HepG2 (cell line): Measurements from ENCODE around the gene CLEC19A. TPM values are rescaled to one million over a fixed set of nuclear protein-coding genes. Genes with fewer than 3 reads are reported as not detected.

Experiments used
- ARID2 ChIP-seq: sonication (generic); formaldehyde crosslinking; IDR thresholded peaks from 2 replicates; pipeline ENCODE4 v1.8.1; 2022; ENCODE audit warnings: mild to moderate bottlenecking, missing genetic modification reagents, borderline replicate concordance
- DMAP1 ChIP-seq: IDR thresholded peaks from 2 replicates; pipeline ENCODE4 v1.6.1; 2016
- GABPA ChIP-seq, 2 experiments: IDR thresholded peaks; 2 replicates each; pipeline ENCODE4 v1.6.1; 2011 to 2016; ENCODE audit warnings: low read depth in 2 of 2, low read length in 1 of 2, missing biosample characterization in 1 of 2, missing genetic modification characterization in 1 of 2
- HNRNPLL ChIP-seq: fragments of 200-400 bp; formaldehyde crosslinking; IDR thresholded peaks from 2 replicates; pipeline ENCODE4 v1.6.1; 2017; ENCODE audit warnings: mild to moderate bottlenecking, low read depth, low read length; ENCODE audit not compliant: poor library complexity, severe bottlenecking
- HOXA9 ChIP-seq: sonication (generic); formaldehyde crosslinking; IDR thresholded peaks from 2 replicates; pipeline ENCODE4 v1.8.1; 2022; ENCODE audit warnings: missing genetic modification reagents, mild to moderate bottlenecking, moderate library complexity, borderline replicate concordance
- IKZF1 ChIP-seq: fragments of 450-650 bp; IDR thresholded peaks from 2 replicates; pipeline ENCODE4 v1.7.1; 2016
- MED8 ChIP-seq: sonication (generic); formaldehyde crosslinking; IDR thresholded peaks from 2 replicates; pipeline ENCODE4 v1.8.1; 2023; ENCODE audit warnings: mild to moderate bottlenecking, missing genetic modification reagents; ENCODE audit not compliant: insufficient replicate concordance
- MZF1 ChIP-seq: sonication (generic); formaldehyde crosslinking; IDR thresholded peaks from 2 replicates; pipeline ENCODE4 v1.8.1; 2023; ENCODE audit warnings: mild to moderate bottlenecking, missing genetic modification reagents, borderline replicate concordance
- NR2F6 ChIP-seq, 2 experiments: IDR thresholded peaks; 2 replicates each; pipeline ENCODE4 v1.6.1; 2016; ENCODE audit warnings: antibody characterized with exemption in 1 of 2, mild to moderate bottlenecking in 1 of 2
- PCBP2 ChIP-seq: fragments of 200-400 bp; formaldehyde crosslinking; optimal IDR thresholded peaks from 2 replicates; pipeline ENCODE3; 2018; ENCODE audit warnings: low read length, low read depth; ENCODE audit not compliant: poor library complexity, severe bottlenecking
- RFX1 ChIP-seq: fragments of 450-650 bp; IDR thresholded peaks from 2 replicates; pipeline ENCODE4 v1.6.1; 2017
- RORA ChIP-seq: sonication (generic); formaldehyde crosslinking; IDR thresholded peaks from 2 replicates; pipeline ENCODE4 v1.5.0; 2020; ENCODE audit warnings: mild to moderate bottlenecking, missing genetic modification reagents, moderate library complexity
- SUZ12 ChIP-seq: fragments of 150-350 bp; IDR thresholded peaks from 2 replicates; pipeline ENCODE4 v1.6.1; 2014; ENCODE audit warnings: low read depth, low read length
- TCF12 ChIP-seq, 2 experiments: fragments of 450-650 bp in 1 of 2; sonication (generic) in 1 of 2; formaldehyde crosslinking in 1 of 2; IDR thresholded peaks; 2 replicates each; pipeline versions ENCODE4 v1.6.1 to v1.8.0; 2017 to 2022; ENCODE audit warnings: antibody characterized with exemption in 1 of 2, mild to moderate bottlenecking in 1 of 2, missing genetic modification reagents in 1 of 2, moderate library complexity in 1 of 2
- ZNF20 ChIP-seq: sonication (generic); formaldehyde crosslinking; IDR thresholded peaks from 2 replicates; pipeline ENCODE4 v1.4.0; 2020; ENCODE audit warnings: mild to moderate bottlenecking, moderate library complexity, missing genetic modification reagents
- ZNF225 ChIP-seq: sonication (generic); formaldehyde crosslinking; IDR thresholded peaks from 2 replicates; pipeline ENCODE4 v1.4.0; 2020; ENCODE audit warnings: mild to moderate bottlenecking, missing genetic modification reagents
- ZNF326 ChIP-seq: sonication (generic); formaldehyde crosslinking; IDR thresholded peaks from 2 replicates; pipeline ENCODE4 v1.4.0; 2020; ENCODE audit warnings: missing genetic modification reagents, borderline replicate concordance
- ZNF644 ChIP-seq: IDR thresholded peaks from 2 replicates; pipeline ENCODE4 v1.6.1; 2016; ENCODE audit warnings: low read depth
- ZNF792 ChIP-seq: IDR thresholded peaks from 2 replicates; pipeline ENCODE4 v1.6.1; 2016
- ZSCAN31 ChIP-seq: sonication (generic); formaldehyde crosslinking; IDR thresholded peaks from 2 replicates; pipeline ENCODE4 v1.5.0; 2020; ENCODE audit warnings: low read depth, mild to moderate bottlenecking, missing genetic modification reagents
- polyA plus RNA-seq, 8 experiments: library from polyadenylated mRNA; depleted of rRNA in 3 of 8; stranded (reverse) in 7 of 8; unstranded in 1 of 8; fragments of >200 nt; fragmentation: Illumina TruSeq in 4 of 8; extraction: Trizol in 4 of 8; gene quantifications; 2 replicates each; pipeline versions ENCODE4 v1.2.1 to v1.2.3, GENCODE V29; 2011 to 2016; ENCODE audit warnings: low read depth in 4 of 8, missing spikeins in 1 of 8, mixed read lengths in 1 of 8; ENCODE audit not compliant: insufficient read depth in 1 of 8
- total RNA-seq, 5 experiments: library from RNA; depleted of rRNA; stranded (reverse); fragments of >200 nt; fragmentation: Illumina TruSeq; extraction: Trizol; gene quantifications; 2 replicates each; pipeline ENCODE4 v1.2.3, GENCODE V29; 2016; ENCODE audit warnings: low read depth in 1 of 5
- TF ChIP-seq, protein P1 (sequence below): sonication (generic); formaldehyde crosslinking; conservative IDR thresholded peaks from 2 replicates; pipeline ENCODE4 v1.4.0; 2020; ENCODE audit warnings: mild to moderate bottlenecking, missing genetic modification reagents, moderate library complexity
- TF ChIP-seq, protein P2 (sequence below): sonication (generic); formaldehyde crosslinking; conservative IDR thresholded peaks from 2 replicates; pipeline ENCODE4 v1.4.0; 2020; ENCODE audit warnings: missing genetic modification reagents
- TF ChIP-seq, protein P3 (sequence below): IDR thresholded peaks from 2 replicates; pipeline ENCODE4 v1.6.1; 2016; ENCODE audit warnings: low read depth, borderline replicate concordance
- TF ChIP-seq, protein P4 (sequence below): IDR thresholded peaks from 2 replicates; pipeline ENCODE4 v1.6.1; 2018; ENCODE audit warnings: missing genetic modification reagents, mild to moderate bottlenecking, missing compliant biosample characterization

Gene CLEC19A
- total and polyA plus RNA-seq, 2 of the 13 experiments (the other 11 are each of a cell fraction or from before 2014, with no cell fraction given): not detected

DNA sequence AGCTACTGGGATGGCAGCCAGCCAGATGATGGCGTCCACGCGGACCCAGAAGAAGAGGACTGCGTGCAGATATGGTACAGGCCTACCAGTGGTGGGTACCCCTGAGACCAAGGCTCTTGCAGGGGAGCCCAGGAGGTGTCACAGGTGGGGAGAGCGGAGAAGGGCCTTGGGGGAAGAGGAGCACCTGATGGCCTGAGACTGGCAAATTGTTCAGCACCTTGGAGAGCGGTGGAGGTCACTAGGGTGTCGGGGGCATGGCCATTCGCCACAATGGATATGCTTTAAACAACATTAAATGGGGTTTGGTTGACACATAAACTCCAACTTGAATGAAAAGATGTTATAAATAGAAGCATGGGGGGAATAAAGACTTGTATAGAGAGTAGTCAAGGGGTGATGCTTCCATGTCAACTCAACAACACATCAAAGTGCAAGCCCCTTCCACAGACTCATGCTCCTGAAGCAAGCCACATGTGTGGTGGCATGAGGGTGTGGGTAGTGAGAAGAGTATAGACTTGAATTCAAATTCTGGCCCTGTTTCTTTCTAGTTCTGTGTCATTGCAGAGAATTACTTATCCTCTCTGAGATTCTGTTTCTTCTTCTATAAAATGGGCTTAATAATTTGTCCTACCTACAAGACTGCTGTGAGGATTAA, 22.2 kb downstream of the CLEC19A start (continued):
- TF ChIP-seq, protein P1, sequence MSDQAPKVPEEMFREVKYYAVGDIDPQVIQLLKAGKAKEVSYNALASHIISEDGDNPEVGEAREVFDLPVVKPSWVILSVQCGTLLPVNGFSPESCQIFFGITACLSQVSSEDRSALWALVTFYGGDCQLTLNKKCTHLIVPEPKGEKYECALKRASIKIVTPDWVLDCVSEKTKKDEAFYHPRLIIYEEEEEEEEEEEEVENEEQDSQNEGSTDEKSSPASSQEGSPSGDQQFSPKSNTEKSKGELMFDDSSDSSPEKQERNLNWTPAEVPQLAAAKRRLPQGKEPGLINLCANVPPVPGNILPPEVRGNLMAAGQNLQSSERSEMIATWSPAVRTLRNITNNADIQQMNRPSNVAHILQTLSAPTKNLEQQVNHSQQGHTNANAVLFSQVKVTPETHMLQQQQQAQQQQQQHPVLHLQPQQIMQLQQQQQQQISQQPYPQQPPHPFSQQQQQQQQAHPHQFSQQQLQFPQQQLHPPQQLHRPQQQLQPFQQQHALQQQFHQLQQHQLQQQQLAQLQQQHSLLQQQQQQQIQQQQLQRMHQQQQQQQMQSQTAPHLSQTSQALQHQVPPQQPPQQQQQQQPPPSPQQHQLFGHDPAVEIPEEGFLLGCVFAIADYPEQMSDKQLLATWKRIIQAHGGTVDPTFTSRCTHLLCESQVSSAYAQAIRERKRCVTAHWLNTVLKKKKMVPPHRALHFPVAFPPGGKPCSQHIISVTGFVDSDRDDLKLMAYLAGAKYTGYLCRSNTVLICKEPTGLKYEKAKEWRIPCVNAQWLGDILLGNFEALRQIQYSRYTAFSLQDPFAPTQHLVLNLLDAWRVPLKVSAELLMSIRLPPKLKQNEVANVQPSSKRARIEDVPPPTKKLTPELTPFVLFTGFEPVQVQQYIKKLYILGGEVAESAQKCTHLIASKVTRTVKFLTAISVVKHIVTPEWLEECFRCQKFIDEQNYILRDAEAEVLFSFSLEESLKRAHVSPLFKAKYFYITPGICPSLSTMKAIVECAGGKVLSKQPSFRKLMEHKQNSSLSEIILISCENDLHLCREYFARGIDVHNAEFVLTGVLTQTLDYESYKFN (CRISPR knock-in tag): no peak
- TF ChIP-seq, protein P2, sequence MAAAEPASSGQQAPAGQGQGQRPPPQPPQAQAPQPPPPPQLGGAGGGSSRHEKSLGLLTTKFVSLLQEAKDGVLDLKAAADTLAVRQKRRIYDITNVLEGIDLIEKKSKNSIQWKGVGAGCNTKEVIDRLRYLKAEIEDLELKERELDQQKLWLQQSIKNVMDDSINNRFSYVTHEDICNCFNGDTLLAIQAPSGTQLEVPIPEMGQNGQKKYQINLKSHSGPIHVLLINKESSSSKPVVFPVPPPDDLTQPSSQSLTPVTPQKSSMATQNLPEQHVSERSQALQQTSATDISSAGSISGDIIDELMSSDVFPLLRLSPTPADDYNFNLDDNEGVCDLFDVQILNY: no peak
- TF ChIP-seq, protein P3, sequence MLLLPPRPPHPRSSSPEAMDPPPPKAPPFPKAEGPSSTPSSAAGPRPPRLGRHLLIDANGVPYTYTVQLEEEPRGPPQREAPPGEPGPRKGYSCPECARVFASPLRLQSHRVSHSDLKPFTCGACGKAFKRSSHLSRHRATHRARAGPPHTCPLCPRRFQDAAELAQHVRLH (CRISPR knock-in tag): no peak
- TF ChIP-seq ZNF792 (CRISPR knock-in tag) (no peak), ZNF20 (CRISPR knock-in tag) (no peak), ZNF225 (CRISPR knock-in tag) (no peak), ARID2 (CRISPR knock-in tag) (no peak), NR2F6 (IDR thresholded peaks at IDR 0.05) (peak; percentile 81), NR2F6 (CRISPR knock-in tag; IDR thresholded peaks at IDR 0.05) (peak; percentile 79), MED8 (CRISPR knock-in tag) (no peak), TCF12 (IDR thresholded peaks at IDR 0.05) (no peak), TCF12 (CRISPR knock-in tag; IDR thresholded peaks at IDR 0.05) (no peak), ZNF326 (no peak), HNRNPLL (no peak), RFX1 (no peak), MZF1 (CRISPR knock-in tag) (no peak), SUZ12 (no peak), IKZF1 (no peak), PCBP2 (no peak), GABPA (IDR thresholded peaks at IDR 0.05; ENCODE audit: low read depth, low read length) (no peak), GABPA (CRISPR knock-in tag; IDR thresholded peaks at IDR 0.05; ENCODE audit: low read depth) (0 out of 2 replicates have a peak, but pooled peaks have one; percentile 24), DMAP1 (CRISPR knock-in tag) (no peak), RORA (CRISPR knock-in tag) (no peak), ZNF644 (CRISPR knock-in tag) (peak; percentile 72; the same call in 1 of the 2 replicates), HOXA9 (CRISPR knock-in tag) (peak; percentile 50; the same call in 1 of the 2 replicates), ZSCAN31 (CRISPR knock-in tag) (no peak)
- TF ChIP-seq, protein P4, sequence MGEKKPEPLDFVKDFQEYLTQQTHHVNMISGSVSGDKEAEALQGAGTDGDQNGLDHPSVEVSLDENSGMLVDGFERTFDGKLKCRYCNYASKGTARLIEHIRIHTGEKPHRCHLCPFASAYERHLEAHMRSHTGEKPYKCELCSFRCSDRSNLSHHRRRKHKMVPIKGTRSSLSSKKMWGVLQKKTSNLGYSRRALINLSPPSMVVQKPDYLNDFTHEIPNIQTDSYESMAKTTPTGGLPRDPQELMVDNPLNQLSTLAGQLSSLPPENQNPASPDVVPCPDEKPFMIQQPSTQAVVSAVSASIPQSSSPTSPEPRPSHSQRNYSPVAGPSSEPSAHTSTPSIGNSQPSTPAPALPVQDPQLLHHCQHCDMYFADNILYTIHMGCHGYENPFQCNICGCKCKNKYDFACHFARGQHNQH: no peak
